RWPE2 (cell line): ENCODE data around the gene SCYGR4.
"Not testable (repeated sequence)": the region's sequence is repeated elsewhere in the genome, so short reads cannot be mapped to it uniquely, and the experiment has no call there.

Source experiments
- ATAC-seq: fragments of 200-7000 bp; cut with Tn5 transposase; 3 replicates; pipeline ENCODE4 v1.9.1; 2021; ENCODE audit warnings: low read depth
- DNase-seq: peaks from one replicate; pipeline ENCODE4 v3.0.0-alpha.2; 2020; ENCODE audit warnings: low spot score
- H3K27ac ChIP-seq: fragments of 450-650 bp; 2 replicates; pipeline ENCODE4 v1.5.1; 2017; ENCODE audit warnings: mild to moderate bottlenecking; ENCODE audit not compliant: poor library complexity, severe bottlenecking
- H3K27me3 ChIP-seq: fragments of 250-450 bp; sonication (Bioruptor Pico); 2 replicates; pipeline ENCODE4 v1.5.1; 2021; ENCODE audit warnings: mild to moderate bottlenecking, moderate library complexity; ENCODE audit not compliant: insufficient read depth, poor library complexity, severe bottlenecking
- H3K36me3 ChIP-seq: fragments of 250-450 bp; sonication (Bioruptor Pico); 2 replicates; pipeline ENCODE4 v1.5.1; 2020; ENCODE audit warnings: low read depth, mild to moderate bottlenecking, moderate library complexity
- H3K4me1 ChIP-seq: fragments of 250-450 bp; sonication (Bioruptor Pico); 2 replicates; pipeline ENCODE4 v1.5.1; 2021; ENCODE audit warnings: mild to moderate bottlenecking, moderate library complexity; ENCODE audit not compliant: insufficient read depth, poor library complexity, severe bottlenecking
- H3K4me3 ChIP-seq: fragments of 250-450 bp; sonication (Bioruptor Pico); 2 replicates; pipeline ENCODE4 v1.5.1; 2021; ENCODE audit warnings: mild to moderate bottlenecking, moderate library complexity; ENCODE audit not compliant: severe bottlenecking
- H3K9me3 ChIP-seq: fragments of 250-450 bp; sonication (Bioruptor Pico); 2 replicates; pipeline ENCODE4 v1.5.1; 2021; ENCODE audit warnings: mild to moderate bottlenecking, moderate library complexity; ENCODE audit not compliant: severe bottlenecking
- TF ChIP-seq, protein P1 (sequence below): fragments of 450-650 bp; IDR thresholded peaks from one replicate; pipeline ENCODE4 v1.5.1; 2017; ENCODE audit warnings: mild to moderate bottlenecking, moderate library complexity; ENCODE audit not compliant: poor library complexity, severe bottlenecking

The SCYGR4 gene

DNA sequence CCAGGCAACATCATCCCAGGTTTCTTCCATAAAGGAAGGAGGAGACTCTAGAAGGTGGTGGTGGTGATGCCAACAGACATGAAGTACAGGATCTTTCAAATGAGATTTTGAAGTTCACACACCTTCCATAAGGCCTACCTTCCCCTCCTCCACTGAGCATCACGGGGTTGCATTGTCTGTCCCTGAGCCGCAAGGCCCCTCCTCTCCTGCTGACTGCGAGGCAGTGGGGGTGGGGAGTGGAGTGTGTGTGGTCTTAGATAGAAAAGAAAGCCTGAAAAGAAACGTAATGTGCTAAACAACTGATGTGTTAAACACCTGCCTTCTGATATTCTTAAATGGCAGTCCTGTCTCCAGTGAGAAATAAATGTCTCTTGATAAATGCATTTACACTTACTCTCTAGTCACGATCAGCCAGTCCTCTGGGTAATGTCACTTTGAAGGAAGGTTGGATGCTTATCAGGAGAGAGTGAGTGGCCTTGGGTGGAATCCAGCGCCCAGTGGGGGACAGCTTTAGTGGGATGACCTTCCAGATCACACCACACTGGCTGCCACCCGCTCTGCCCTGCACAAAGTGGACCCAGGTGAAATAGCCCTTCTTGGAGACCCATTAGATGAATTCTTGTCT is 43.8 kb downstream of the SCYGR4 start:
- no peaks in the 10 kb centered on the region for H3K27me3 ChIP-seq
- no peaks in the 10 kb centered on the region for H3K4me1 ChIP-seq
- no peak overlapping the region for H3K27ac ChIP-seq
- no peak overlapping the region for H3K4me3 ChIP-seq
- H3K9me3 ChIP-seq, result no peaks in the 10 kb centered on the region
- no peaks in the 10 kb centered on the region for H3K36me3 ChIP-seq
- TF ChIP-seq, protein P1, sequence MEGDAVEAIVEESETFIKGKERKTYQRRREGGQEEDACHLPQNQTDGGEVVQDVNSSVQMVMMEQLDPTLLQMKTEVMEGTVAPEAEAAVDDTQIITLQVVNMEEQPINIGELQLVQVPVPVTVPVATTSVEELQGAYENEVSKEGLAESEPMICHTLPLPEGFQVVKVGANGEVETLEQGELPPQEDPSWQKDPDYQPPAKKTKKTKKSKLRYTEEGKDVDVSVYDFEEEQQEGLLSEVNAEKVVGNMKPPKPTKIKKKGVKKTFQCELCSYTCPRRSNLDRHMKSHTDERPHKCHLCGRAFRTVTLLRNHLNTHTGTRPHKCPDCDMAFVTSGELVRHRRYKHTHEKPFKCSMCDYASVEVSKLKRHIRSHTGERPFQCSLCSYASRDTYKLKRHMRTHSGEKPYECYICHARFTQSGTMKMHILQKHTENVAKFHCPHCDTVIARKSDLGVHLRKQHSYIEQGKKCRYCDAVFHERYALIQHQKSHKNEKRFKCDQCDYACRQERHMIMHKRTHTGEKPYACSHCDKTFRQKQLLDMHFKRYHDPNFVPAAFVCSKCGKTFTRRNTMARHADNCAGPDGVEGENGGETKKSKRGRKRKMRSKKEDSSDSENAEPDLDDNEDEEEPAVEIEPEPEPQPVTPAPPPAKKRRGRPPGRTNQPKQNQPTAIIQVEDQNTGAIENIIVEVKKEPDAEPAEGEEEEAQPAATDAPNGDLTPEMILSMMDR, result no peak
- ATAC-seq (no peak), DNase-seq (no peak)

DNA sequence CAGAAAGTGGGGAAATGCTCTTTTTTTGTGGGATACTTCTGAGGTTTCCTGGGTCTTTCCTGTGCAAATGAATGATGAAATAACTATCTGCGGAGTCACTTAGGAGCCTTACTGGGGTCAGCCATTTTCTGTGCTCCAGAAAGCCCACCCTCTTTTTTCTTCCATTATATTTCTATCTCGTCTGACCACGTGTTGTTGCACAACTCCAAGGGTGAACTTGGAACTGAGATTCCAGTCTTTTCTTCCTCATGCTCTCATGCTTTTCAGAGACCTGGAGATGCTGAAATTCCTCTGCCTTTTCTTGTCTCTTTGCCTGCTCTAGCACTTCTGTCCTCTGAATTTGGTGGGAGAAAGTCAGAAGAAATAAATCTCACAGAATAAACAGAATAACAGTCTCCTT is 44.5 kb downstream of the SCYGR4 start:
- no peak for ATAC-seq
- DNase-seq, result no peak
- TF ChIP-seq, protein P1, result no peak
- Histone ChIP-seq H3K4me3 (no peak overlapping the region), H3K9me3 (no peaks in the 10 kb centered on the region), H3K36me3 (no peaks in the 10 kb centered on the region), H3K4me1 (no peaks in the 10 kb centered on the region), H3K27me3 (no peaks in the 10 kb centered on the region), H3K27ac (no peak overlapping the region)

DNA sequence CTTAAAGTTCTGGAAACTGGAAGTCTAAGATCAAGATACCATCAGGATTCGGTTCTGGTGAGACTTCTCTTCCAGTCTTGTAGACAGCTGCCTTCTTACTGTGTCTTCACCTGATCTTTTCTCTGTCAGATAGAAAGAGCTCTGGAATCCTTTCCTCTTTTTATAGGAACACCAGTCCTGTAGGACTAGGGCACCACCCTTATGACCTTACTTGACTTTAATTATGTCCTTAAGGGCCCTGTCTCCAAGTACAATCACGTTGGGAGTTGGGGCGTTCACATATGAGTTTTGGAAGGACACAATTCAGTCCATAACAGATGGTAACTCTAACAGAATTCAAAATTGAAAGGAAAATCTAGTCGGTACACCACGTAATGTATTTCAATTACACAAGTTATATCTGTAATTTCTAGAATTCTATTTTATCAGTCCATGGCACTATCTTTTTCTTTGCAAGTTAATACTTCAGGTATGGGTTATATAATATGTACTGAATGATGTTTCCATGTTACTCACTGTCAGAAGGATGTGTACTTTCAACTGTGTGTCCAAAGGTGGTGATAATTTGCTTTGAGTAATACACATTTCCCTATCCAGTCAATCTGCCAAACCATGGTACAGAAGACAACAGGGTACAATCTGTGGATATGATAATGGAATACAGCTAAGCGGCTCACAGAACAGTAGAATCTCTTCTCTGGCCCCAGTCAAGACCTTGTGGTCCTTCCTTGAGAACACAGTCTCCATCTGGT is 48.1 kb downstream of the SCYGR4 start:
- Histone ChIP-seq H3K9me3 (no peaks in the 10 kb centered on the region), H3K4me1 (no peaks in the 10 kb centered on the region), H3K27me3 (no peaks in the 10 kb centered on the region), H3K36me3 (no peaks in the 10 kb centered on the region), H3K27ac (no peak overlapping the region), H3K4me3 (no peak overlapping the region)
- TF ChIP-seq, protein P1, result no peak
- ATAC-seq, result no peak
- DNase-seq, result no peak

DNA sequence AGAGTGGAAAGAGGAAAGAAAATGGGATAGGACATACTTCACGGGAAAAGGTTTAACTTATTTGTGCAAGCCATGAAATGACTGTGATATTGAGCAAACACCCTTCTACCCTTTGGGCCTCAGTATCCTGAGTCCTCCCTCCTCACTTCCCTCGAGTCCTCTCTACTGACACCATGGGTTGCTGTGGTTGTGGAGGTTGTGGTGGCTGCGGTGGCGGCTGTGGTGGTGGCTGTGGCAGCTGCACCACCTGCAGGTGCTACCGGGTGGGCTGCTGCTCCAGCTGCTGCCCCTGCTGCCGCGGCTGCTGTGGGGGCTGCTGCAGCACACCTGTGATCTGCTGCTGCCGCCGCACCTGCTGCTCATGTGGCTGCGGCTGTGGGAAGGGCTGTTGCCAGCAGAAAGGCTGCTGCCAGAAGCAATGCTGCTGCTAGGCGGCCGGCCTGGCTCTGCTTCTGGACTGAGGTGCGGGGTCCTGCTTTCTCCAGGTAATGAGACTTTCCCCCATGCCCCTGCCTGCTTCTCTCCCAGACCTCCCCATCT is 49.4 kb downstream of the SCYGR4 start, which contains the start of gene SCYGR5:
SCYGR5 (plus strand) TSS at position 174 of the 540 bp plus-strand sequence; CDS start at position 174, 0 bp downstream.
- not testable (repeated sequence) for H3K27me3 ChIP-seq, ATAC-seq, H3K36me3 ChIP-seq, H3K4me3 ChIP-seq, H3K9me3 ChIP-seq, H3K4me1 ChIP-seq, DNase-seq, H3K27ac ChIP-seq
